RWPE2 (cell line): ENCODE results near the gene WHRN.

Experiments
- ATAC-seq: fragments of 200-7000 bp; cut with Tn5 transposase; 3 replicates; pipeline ENCODE4 v1.9.1; 2021; ENCODE audit warnings: low read depth
- DNase-seq: peaks from one replicate; pipeline ENCODE4 v3.0.0-alpha.2; 2020; ENCODE audit warnings: low spot score
- H3K27ac ChIP-seq: fragments of 450-650 bp; 2 replicates; pipeline ENCODE4 v1.5.1; 2017; ENCODE audit warnings: mild to moderate bottlenecking; ENCODE audit not compliant: poor library complexity, severe bottlenecking
- H3K27me3 ChIP-seq: fragments of 250-450 bp; sonication (Bioruptor Pico); 2 replicates; pipeline ENCODE4 v1.5.1; 2021; ENCODE audit warnings: mild to moderate bottlenecking, moderate library complexity; ENCODE audit not compliant: insufficient read depth, poor library complexity, severe bottlenecking
- H3K36me3 ChIP-seq: fragments of 250-450 bp; sonication (Bioruptor Pico); 2 replicates; pipeline ENCODE4 v1.5.1; 2020; ENCODE audit warnings: low read depth, mild to moderate bottlenecking, moderate library complexity
- H3K4me1 ChIP-seq: fragments of 250-450 bp; sonication (Bioruptor Pico); 2 replicates; pipeline ENCODE4 v1.5.1; 2021; ENCODE audit warnings: mild to moderate bottlenecking, moderate library complexity; ENCODE audit not compliant: insufficient read depth, poor library complexity, severe bottlenecking
- H3K4me3 ChIP-seq: fragments of 250-450 bp; sonication (Bioruptor Pico); 2 replicates; pipeline ENCODE4 v1.5.1; 2021; ENCODE audit warnings: mild to moderate bottlenecking, moderate library complexity; ENCODE audit not compliant: severe bottlenecking
- H3K9me3 ChIP-seq: fragments of 250-450 bp; sonication (Bioruptor Pico); 2 replicates; pipeline ENCODE4 v1.5.1; 2021; ENCODE audit warnings: mild to moderate bottlenecking, moderate library complexity; ENCODE audit not compliant: severe bottlenecking
- TF ChIP-seq, protein P1 (sequence below): fragments of 450-650 bp; IDR thresholded peaks from one replicate; pipeline ENCODE4 v1.5.1; 2017; ENCODE audit warnings: mild to moderate bottlenecking, moderate library complexity; ENCODE audit not compliant: poor library complexity, severe bottlenecking

WHRN gene

DNA sequence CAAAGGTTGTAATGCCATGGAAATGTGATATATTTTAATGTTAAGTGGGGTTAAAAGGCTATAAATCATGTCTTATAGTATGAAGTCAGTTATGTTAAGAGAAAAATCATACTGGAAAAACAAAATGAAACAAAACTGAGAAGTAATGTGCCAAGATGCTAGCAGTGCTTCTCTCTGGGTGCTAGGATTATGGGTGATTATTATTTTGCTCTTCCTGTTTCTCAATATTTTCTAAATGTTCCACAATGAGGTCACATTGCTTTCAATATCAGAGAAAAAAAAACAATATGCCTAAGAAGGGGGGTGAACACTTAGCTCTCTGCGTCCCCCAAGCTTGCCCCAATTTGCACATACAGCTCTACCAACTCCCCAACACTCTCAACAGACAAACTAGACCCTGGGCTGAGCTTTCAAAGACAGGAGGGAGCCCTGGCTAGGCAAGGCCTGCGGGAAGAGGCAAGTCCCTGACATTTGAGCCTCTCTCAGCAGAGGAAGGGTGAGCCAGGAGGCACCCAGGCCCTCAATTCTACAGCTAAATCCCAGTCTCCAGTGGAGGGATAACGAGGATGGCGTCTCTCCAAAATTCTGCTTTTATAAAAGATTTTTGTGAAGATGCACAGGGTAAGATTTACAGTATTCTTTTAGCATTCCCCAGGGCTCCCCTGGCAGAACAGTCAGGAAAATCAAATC is 24.4 kb downstream of the WHRN start:
- Histone ChIP-seq H3K27ac (no peak overlapping the region), H3K4me1 (peaks cover 5% of the 10 kb centered on the region), H3K27me3 (no peaks in the 10 kb centered on the region), H3K9me3 (no peaks in the 10 kb centered on the region), H3K36me3 (no peaks in the 10 kb centered on the region), H3K4me3 (no peak overlapping the region)
- DNase-seq (no peak), ATAC-seq (no peak)
- TF ChIP-seq, protein P1, sequence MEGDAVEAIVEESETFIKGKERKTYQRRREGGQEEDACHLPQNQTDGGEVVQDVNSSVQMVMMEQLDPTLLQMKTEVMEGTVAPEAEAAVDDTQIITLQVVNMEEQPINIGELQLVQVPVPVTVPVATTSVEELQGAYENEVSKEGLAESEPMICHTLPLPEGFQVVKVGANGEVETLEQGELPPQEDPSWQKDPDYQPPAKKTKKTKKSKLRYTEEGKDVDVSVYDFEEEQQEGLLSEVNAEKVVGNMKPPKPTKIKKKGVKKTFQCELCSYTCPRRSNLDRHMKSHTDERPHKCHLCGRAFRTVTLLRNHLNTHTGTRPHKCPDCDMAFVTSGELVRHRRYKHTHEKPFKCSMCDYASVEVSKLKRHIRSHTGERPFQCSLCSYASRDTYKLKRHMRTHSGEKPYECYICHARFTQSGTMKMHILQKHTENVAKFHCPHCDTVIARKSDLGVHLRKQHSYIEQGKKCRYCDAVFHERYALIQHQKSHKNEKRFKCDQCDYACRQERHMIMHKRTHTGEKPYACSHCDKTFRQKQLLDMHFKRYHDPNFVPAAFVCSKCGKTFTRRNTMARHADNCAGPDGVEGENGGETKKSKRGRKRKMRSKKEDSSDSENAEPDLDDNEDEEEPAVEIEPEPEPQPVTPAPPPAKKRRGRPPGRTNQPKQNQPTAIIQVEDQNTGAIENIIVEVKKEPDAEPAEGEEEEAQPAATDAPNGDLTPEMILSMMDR = no peak

DNA sequence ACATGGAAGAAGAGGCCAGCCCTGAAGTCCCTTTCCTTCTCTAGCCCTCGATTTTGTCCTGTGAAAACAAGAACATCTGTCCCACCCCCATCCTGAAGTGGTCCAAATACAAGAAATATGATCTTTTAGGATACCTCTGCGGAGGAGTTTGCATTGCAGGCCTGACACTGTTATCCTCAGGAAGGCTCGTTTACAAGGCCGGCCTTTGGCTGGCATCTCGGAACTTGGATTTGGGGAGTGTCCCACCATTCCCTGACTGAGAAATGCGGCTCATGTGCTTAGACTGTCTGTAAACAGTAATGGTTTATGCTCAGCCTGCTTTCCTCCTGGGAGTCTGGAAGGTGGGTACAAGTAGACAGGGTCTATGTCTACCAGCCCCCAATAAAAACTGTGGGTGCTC is 26.4 kb downstream of the WHRN start:
- Histone ChIP-seq H3K27me3 (no peaks in the 10 kb centered on the region), H3K4me3 (no peak overlapping the region), H3K27ac (no peak overlapping the region), H3K9me3 (no peaks in the 10 kb centered on the region), H3K36me3 (no peaks in the 10 kb centered on the region), H3K4me1 (no peaks in the 10 kb centered on the region)
- TF ChIP-seq, protein P1 = no peak
- ATAC-seq (no peak), DNase-seq (no peak)

DNA sequence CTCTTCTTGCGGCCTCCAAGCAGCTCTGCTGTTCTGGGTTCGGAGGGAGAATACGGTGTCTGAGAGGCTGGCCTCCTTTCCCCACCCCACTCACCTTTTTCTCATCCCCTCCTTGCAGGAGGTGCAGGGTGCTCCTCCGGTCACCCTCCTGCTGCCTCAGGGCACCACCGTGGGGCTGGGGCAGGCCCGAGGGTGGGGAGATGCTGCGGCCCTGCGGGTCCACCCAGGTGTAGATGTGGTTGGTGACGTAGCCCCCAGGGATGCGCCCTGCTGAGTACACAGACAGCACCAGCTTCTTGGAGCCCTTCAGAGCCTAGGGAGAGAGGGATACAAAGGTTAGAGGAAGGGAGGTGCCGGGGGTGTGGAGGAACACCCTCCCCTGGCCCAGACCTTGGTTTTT is 26.8 kb downstream of the WHRN start:
- DNase-seq (no peak), ATAC-seq (no peak)
- TF ChIP-seq, protein P1 = no peak
- Histone ChIP-seq H3K36me3 (no peaks in the 10 kb centered on the region), H3K27me3 (no peaks in the 10 kb centered on the region), H3K4me3 (no peak overlapping the region), H3K9me3 (no peaks in the 10 kb centered on the region), H3K27ac (no peak overlapping the region), H3K4me1 (no peaks in the 10 kb centered on the region)

DNA sequence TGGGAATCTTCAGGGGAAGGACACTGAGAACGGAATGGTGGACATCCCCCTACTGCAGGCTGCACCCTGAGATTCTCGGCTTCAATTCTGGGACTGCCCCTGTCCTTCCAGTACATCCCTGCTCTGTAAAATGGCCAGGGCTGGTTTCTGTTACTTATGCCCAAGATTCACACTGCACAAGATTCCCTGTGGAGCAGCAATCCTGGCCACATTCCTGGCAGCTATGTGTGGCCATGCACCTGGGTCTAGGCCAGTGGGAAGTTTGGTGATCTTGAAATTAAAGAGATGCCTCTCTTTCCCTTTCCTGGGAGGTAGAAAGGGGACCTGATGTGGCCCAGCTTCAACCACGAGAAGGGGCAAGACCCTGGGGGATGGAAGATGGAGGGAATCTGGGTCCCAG is 27.6 kb downstream of the WHRN start:
- no peaks in the 10 kb centered on the region for H3K27me3 ChIP-seq
- ATAC-seq (no peak), DNase-seq (no peak)
- H3K27ac ChIP-seq = no peak overlapping the region
- peaks cover 6% of the 10 kb centered on the region for H3K4me1 ChIP-seq
- H3K4me3 ChIP-seq = no peak overlapping the region
- no peaks in the 10 kb centered on the region for H3K36me3 ChIP-seq
- no peaks in the 10 kb centered on the region for H3K9me3 ChIP-seq
- TF ChIP-seq, protein P1 = no peak

DNA sequence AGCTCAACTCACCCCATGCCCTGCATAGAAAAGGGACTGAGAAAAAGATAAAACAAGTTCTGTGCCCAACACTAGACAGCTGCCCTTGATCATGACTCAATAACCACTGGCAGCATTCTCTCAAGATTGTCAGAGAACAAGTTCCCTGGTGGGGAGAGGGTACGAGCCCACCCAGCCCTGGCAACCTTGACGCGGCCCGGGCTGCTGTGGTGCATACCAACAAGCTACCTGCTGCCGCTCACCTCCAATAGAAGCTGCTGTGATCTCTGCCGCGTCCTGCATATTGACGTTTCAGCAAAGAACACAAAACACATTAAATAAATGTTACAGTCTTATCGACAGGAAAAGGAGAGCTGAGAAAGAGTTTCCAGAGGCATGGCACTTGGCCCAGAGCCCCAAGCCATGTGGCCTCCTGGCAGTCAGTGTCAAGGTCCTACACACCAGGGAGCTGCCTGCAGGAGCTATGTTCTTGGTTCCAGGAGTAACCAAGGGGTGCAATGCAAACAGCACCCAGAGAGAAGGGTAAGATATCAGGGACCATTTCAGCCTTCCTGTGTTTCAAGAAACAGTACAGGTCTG is 28.3 kb downstream of the WHRN start:
- H3K36me3 ChIP-seq = no peaks in the 10 kb centered on the region
- TF ChIP-seq, protein P1 = no peak
- H3K4me1 ChIP-seq = peaks cover 11% of the 10 kb centered on the region
- H3K4me3 ChIP-seq = no peak overlapping the region
- no peaks in the 10 kb centered on the region for H3K27me3 ChIP-seq
- DNase-seq (no peak), ATAC-seq (no peak)
- H3K9me3 ChIP-seq = no peaks in the 10 kb centered on the region
- no peak overlapping the region for H3K27ac ChIP-seq
